HL-60 (cell line): ENCODE data around the gene ADGRL3.

Experiments used
- DNase-seq, 2 experiments: peaks; one replicate each; pipeline ENCODE4 v3.0.0-alpha.2; 2010 to 2020; ENCODE audit warnings: low read depth in 1 of 2, low spot score in 1 of 2
- H3K27ac ChIP-seq: fragments of 250-450 bp; sonication (Bioruptor Pico); replicated peaks from 2 replicates; pipeline ENCODE4 v1.5.1; 2020; ENCODE audit warnings: mild to moderate bottlenecking, moderate library complexity
- H3K27me3 ChIP-seq: fragments of 250-450 bp; sonication (Bioruptor Pico); 2 replicates; pipeline ENCODE4 v1.5.1; 2021; ENCODE audit warnings: mild to moderate bottlenecking, moderate library complexity; ENCODE audit not compliant: insufficient read depth, poor library complexity, severe bottlenecking
- H3K4me3 ChIP-seq: replicated peaks from 2 replicates; pipeline ENCODE4 v1.5.1; 2011; ENCODE audit warnings: mild to moderate bottlenecking, control low read depth, low read length; ENCODE audit not compliant: insufficient read depth
- GABPA ChIP-seq: IDR thresholded peaks from 2 replicates; pipeline ENCODE4 v1.6.1; 2012; ENCODE audit warnings: low read depth
- POLR2AphosphoS5 ChIP-seq: IDR thresholded peaks from 2 replicates; pipeline ENCODE4 v1.6.1; 2012; ENCODE audit warnings: low read depth
- SPI1 ChIP-seq: IDR thresholded peaks from 2 replicates; pipeline ENCODE4 v1.6.1; 2012; ENCODE audit warnings: low read depth, mild to moderate bottlenecking, borderline replicate concordance
- TF ChIP-seq, protein P1 (sequence below): IDR thresholded peaks from 2 replicates; pipeline ENCODE4 v1.6.1; 2012; ENCODE audit warnings: low read depth; ENCODE audit not compliant: insufficient replicate concordance
- TF ChIP-seq, protein P2 (sequence below): IDR thresholded peaks from one replicate; pipeline ENCODE4 v1.5.1; 2011; ENCODE audit warnings: low read length, control low read depth, inconsistent platforms; ENCODE audit not compliant: insufficient read depth

Gene ADGRL3

DNA sequence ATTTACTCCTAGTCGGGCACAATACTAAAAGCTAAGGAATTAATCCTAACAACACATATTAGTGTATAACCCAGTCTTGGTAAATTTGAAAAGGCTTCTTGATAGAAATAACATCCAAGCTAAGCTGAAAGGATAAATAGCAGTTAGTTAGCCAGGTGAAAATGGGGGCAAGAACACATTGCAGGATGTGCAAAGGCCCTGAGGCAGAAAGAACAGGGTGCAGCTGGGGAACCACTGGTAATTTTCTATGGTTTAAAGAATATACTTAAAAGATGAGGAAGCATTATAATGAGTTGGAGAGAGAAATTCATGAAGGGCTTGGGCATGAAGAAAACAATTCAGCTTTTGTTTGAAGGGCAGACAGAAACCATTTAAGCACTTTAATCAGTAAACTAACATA, 689.0 kb downstream of the ADGRL3 start:
- H3K27me3 ChIP-seq, result no peaks in the 10 kb centered on the region
- TF ChIP-seq SPI1, result no peak
- TF ChIP-seq, protein P1, sequence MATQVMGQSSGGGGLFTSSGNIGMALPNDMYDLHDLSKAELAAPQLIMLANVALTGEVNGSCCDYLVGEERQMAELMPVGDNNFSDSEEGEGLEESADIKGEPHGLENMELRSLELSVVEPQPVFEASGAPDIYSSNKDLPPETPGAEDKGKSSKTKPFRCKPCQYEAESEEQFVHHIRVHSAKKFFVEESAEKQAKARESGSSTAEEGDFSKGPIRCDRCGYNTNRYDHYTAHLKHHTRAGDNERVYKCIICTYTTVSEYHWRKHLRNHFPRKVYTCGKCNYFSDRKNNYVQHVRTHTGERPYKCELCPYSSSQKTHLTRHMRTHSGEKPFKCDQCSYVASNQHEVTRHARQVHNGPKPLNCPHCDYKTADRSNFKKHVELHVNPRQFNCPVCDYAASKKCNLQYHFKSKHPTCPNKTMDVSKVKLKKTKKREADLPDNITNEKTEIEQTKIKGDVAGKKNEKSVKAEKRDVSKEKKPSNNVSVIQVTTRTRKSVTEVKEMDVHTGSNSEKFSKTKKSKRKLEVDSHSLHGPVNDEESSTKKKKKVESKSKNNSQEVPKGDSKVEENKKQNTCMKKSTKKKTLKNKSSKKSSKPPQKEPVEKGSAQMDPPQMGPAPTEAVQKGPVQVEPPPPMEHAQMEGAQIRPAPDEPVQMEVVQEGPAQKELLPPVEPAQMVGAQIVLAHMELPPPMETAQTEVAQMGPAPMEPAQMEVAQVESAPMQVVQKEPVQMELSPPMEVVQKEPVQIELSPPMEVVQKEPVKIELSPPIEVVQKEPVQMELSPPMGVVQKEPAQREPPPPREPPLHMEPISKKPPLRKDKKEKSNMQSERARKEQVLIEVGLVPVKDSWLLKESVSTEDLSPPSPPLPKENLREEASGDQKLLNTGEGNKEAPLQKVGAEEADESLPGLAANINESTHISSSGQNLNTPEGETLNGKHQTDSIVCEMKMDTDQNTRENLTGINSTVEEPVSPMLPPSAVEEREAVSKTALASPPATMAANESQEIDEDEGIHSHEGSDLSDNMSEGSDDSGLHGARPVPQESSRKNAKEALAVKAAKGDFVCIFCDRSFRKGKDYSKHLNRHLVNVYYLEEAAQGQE, result no peak
- TF ChIP-seq GABPA, result no peak
- TF ChIP-seq, protein P2, sequence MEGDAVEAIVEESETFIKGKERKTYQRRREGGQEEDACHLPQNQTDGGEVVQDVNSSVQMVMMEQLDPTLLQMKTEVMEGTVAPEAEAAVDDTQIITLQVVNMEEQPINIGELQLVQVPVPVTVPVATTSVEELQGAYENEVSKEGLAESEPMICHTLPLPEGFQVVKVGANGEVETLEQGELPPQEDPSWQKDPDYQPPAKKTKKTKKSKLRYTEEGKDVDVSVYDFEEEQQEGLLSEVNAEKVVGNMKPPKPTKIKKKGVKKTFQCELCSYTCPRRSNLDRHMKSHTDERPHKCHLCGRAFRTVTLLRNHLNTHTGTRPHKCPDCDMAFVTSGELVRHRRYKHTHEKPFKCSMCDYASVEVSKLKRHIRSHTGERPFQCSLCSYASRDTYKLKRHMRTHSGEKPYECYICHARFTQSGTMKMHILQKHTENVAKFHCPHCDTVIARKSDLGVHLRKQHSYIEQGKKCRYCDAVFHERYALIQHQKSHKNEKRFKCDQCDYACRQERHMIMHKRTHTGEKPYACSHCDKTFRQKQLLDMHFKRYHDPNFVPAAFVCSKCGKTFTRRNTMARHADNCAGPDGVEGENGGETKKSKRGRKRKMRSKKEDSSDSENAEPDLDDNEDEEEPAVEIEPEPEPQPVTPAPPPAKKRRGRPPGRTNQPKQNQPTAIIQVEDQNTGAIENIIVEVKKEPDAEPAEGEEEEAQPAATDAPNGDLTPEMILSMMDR, result no peak
- no peak for TF ChIP-seq POLR2AphosphoS5
- DNase-seq, result no peak

DNA sequence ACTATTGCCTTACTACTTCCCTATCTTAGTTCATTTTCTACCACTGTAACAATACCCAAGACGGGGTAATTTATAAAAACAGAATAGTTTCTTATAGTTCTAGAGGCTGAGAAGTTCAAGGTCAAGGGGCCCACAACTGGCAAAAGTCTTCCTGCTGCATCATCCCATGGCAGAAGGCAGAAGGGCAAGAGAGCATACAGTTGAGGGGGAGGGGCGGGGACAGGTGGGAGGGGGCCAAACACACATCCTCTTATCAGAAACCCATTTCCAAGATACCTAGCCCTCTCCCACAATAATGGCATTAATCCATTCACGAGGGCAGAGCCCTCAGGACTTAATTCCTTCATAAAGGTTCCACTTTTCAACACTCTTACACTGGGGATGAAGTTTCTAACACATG, 690.2 kb downstream of the ADGRL3 start:
- no peak overlapping the region for H3K27ac ChIP-seq
- TF ChIP-seq GABPA (no peak), POLR2AphosphoS5 (no peak), SPI1 (no peak)
- TF ChIP-seq, protein P2, result no peak
- TF ChIP-seq, protein P1, result no peak
- no peak overlapping the region for H3K4me3 ChIP-seq
- no peak for DNase-seq
- H3K27me3 ChIP-seq, result no peaks in the 10 kb centered on the region

More for the DNA sequence above, 689.0 kb downstream of the ADGRL3 start:
- Histone ChIP-seq H3K27ac (no peak overlapping the region), H3K4me3 (no peak overlapping the region)

DNA sequence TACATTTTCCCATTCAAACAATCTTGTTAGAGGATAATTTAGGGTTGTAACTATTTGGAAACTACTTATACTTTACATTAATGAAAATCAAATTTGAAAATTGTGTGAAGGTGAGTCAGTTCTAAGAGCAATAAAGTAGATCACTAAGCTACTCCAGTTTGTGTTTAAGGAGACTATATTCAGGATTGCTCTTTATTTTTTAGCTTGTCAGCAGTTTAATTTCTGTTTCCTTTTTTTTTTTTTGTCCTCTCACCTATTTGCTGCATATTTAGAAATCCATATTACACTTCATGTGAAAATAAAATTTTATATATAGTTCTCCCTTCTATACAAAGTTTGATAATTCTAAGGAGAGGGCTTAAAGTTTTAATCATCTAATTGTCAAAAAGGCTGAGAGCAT, 691.8 kb downstream of the ADGRL3 start:
- Histone ChIP-seq H3K27ac (no peak overlapping the region), H3K4me3 (no peak overlapping the region), H3K27me3 (no peaks in the 10 kb centered on the region)
- TF ChIP-seq POLR2AphosphoS5 (no peak), SPI1 (no peak), GABPA (no peak)
- TF ChIP-seq, protein P1, result no peak
- TF ChIP-seq, protein P2, result no peak
- no peak for DNase-seq
